Fibroblast of upper back skin (primary cell): ENCODE measurements around the gene SLC12A6.
"Not testable (repeated sequence)": the region's sequence is repeated elsewhere in the genome, so short reads cannot be mapped to it uniquely, and the experiment has no call there.

ENCODE experiments used
- DNase-seq: peaks from one replicate; pipeline ENCODE4 v3.0.0-alpha.2; 2013

Gene SLC12A6

GRCh38 chr15:34248190-34248589 is 89.4 kb downstream of the SLC12A6 start:
- no peak for DNase-seq

DNA sequence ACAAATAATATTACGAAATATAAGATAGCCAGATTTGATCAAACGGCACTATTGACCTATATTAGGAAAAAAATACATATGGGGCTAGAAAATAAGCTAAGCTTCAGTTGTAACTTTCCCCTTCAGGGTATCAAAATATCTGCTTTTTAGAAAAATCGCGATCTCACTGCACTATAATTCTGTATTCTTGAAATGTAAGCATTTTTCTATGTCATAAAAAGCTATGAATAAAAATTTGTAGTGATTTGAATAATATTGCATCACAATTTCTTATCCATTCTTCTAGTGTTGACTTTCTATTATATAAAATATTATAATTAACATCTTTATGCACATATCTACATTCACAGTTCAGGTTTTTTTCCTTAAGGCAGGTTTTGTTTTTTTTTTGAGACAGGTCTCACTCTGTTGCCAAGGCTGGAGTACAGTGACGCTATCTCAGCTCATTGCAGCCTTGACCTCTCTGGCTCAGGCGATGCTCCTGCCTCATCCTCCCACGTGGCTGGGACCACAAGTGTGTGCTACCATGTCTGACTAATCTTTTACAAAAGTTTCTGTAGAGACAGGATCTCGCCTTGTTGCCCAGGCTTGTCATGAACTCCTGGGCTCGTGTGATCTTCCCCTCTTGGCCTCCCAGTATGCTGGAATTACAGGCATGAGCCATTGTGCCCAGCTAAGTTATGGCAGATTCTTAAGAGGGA is 91.2 kb downstream of the SLC12A6 start:
- DNase-seq: no peak

GRCh38 chr15:34243226-34243625 is 94.4 kb downstream of the SLC12A6 start:
- DNase-seq: peak; percentile 25

- DNase-seq: no peak
Observed at GRCh38 chr15:34242331-34242710, 95.3 kb downstream of the SLC12A6 start.

GRCh38 chr15:34241376-34242330 is 95.9 kb downstream of the SLC12A6 start:
- peak; percentile 23 for DNase-seq

DNA sequence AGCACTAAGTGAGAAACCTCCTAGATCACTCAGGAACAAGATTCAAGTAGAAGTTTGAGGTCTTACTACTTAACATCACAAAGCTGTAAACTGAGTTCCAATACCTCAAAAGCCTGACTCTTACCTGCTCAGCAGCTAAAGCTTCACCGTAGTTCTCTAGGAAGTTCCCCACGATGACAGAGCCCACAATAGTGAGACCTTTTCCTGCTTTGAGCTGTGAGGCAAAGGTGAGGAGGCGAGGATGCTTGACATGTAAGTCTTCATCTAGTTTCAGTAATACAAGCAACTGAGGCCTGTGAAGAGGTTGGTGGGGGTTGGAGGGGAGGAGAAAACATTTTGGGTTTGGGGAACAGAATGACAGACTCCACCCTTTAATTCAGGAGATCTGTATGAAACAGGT is 97.0 kb downstream of the SLC12A6 start:
- DNase-seq: no peak

GRCh38 chr15:34239151-34239808 is 98.3 kb downstream of the SLC12A6 start:
- peak; percentile 87 for DNase-seq

GRCh38 chr15:34233614-34234013 is 104.0 kb downstream of the SLC12A6 start:
- DNase-seq: no peak

DNA sequence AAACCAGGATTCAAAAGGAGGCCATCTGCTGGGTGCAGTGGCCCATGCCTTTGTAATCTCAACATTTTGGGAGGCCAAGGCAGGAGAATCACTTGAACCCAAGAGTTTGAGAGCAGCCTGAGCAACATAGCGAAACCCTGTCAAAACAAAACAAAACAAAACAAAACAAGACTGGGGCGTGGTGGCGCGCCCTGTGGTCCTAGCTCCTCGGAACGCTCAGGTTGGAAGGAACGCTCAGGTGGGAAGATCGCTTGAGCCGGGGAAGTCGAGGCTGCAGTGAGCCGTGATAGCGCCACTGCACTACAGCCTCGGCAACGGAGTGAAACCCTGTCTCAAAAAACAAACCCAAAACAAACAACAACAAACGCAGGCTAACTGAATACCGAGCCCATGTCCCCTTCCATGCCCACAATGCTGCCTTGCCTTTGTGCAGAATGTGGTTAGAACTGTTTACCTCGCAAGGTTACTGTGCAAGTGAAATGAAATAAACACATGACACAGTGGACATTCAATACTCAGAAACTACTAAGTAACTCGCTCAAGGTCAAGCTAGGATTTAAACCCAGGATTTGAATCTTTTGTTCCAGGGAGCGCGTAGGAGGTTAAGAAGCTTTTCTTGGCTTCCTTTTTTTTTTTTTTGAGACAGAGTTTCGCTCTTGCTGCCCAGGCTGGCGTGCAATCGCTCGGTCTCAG is 113.5 kb downstream of the SLC12A6 start:
- no peak for DNase-seq

DNA sequence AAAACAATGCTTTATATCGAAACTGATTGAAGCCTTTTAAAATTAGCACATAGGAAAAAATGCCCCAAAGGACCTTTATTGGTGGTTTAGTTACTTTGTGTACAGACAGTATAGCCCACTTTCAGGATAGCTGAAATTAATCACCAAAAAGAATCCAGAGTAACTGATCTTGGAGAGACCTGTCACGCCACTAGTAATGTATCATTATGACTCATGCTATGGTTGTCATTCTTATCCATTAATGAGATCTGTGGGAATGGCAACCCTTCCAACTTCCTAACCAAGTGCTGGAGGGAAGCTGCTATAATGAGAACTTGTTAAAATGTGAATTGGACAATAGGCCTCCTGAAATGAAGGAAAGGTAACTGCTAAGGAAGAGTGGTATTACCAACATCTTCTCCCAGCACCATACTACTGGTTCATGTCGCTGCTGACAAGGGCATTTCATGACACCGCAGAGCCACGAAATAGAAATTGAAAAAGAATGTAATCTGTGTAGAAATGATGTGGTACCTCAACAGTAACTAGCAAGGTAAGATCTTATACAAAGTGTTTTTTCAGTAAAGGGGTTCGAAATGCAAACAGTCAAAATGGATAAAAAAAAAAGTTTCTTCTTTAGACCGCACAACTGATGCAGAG is 119.9 kb downstream of the SLC12A6 start:
- DNase-seq: peak; percentile 72

- DNase-seq: no peak
Observed at GRCh38 chr15:34216527-34217270, 120.9 kb downstream of the SLC12A6 start.

GRCh38 chr15:34214135-34214534 is 123.4 kb downstream of the SLC12A6 start:
- DNase-seq: no peak

DNA sequence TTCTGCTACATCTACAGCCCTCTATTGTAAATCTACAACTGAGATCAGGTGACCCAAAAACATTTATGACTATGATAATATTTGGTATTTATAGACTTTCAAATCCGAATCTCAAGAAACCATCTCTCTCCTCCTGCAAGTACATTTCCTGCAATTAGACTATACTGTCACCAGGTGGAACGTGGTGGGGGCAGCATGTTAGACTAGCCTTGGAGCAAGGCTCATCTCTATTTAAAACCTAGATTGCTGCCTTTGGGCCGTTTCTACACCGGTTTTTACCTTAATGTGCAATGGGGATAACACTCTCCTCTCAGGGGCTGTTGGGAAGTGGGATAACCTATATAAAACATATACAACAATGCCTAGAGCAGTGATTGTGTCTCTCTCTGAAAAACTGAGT is 123.9 kb downstream of the SLC12A6 start:
- DNase-seq: no peak

- peak; percentile 93 for DNase-seq
Observed at GRCh38 chr15:34209421-34210282, 127.9 kb downstream of the SLC12A6 start, which contains the start of gene KATNBL1. Gene KATNBL1 (minus strand): TSS chr15:34210096. CDS start chr15:34163676, 46,420 bp downstream.

GRCh38 chr15:34206011-34206410 is 131.6 kb downstream of the SLC12A6 start:
- peak; percentile 29 for DNase-seq

GRCh38 chr15:34203936-34204335 is 133.6 kb downstream of the SLC12A6 start:
- DNase-seq: no peak

DNA sequence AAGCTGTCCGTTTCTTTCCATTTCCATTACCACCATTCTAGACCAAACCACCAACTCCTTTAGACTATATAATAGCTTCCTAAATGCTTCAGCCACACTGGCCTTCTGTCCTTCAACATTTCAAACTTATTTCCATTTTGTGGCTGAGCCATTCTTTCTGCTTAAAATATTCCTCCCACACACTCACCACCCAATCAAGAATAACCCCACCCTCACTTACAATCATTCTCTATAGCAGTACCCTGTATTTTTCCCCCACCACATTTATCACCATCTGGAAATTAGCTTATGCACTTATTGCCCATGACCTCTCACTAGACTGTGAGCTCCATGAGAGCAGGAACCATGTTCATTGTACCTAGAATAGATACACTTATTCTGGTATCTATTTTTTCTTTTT is 134.3 kb downstream of the SLC12A6 start:
- no peak for DNase-seq

DNA sequence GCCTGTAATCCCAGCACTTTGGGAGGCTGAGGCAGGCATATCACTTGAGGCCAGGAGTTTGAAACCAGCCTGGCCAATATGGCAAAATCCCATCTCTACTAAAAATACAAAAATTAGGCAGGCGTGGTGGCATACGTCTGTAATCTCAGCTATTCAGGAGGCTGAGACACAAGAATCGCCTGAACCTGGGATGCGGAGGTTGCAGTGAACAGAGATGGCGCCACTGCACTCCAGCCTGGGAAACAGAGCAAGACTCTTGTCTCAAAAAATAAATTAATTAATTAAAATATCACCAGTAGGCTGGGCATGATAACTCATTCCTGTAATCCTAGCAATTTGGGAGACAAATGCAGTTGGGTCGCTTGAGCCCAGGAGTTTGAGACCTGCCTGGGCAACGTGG is 144.3 kb downstream of the SLC12A6 start:
- DNase-seq: not testable (repeated sequence)

DNA sequence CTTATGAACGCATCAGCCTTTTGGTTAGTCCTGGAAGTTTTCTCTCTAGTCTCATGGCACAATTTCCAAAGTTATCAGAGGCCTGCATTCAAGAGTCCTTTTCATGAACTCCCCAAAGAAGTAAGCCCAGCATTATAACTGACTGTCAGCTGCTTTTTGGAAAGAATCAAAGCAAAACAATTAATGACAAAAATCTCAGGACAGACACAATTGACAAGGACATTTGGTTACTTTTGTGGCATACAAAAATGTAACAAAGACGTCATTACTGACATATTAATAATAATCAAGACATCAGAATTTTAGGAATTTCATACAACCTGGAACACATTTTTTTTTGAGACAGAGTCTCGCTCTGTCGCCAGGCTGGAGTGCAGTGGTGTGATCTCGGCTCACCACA is 148.9 kb downstream of the SLC12A6 start:
- peak; percentile 21 for DNase-seq

DNA sequence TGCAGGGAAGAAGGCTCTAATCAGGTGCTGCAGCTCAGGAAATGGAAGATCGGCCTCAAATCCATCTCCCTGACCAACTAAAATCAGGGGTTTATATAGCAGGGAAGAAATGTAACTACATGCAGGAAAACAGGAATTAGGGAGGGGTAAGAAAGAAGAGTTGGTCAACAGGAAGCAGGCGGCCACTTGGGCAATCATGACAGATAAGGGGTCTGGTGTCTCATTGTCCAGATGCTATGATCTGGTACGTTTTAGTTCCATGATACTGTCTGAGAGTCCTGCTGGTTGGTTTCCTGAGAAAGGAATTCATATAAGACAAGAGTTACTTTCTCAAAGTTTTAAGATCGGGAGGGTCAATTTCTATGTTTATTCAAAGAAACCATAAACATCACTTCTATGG is 151.9 kb downstream of the SLC12A6 start:
- no peak for DNase-seq

DNA sequence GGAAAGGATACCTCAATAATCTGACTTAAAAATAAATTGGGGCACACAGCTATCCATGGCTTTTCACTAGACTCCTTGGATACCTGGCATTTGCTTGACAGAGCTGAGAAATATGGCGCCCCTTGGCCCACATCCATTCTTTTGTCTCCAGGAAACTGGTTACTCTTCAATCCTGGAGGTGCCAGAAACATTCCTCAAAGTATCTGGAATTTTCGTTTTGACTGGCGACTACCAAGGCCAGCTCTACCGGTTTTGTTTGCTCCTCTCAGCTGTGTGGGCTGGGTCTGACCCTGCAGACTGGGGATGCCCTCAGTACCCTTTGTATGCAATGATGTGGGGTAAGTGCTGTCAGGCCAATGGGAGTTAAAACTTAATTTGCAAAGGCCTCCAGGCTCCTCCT is 154.6 kb downstream of the SLC12A6 start:
- no peak for DNase-seq
